Muscle of back (tissue), 11 donors: ENCODE results near the gene RAPGEF3. TPM values are rescaled to one million over a fixed set of nuclear protein-coding genes. Genes with fewer than 3 reads are reported as not detected.

Experiments used
- DNase-seq, 3 donors: peaks; one replicate each; pipeline versions ENCODE4 v3.0.0 to v3.0.0-alpha.2; 2013
- polyA plus RNA-seq, 10 donors: library from polyadenylated mRNA; unstranded; fragments of 120-200 nt; gene quantifications; one replicate each; pipeline ENCODE4 v1.2.1, GENCODE V29; 2013; ENCODE audit not compliant: insufficient read length in 10 of 10

Gene RAPGEF3
- polyA plus RNA-seq, 10 donors = 6.8 to 18.9 (median 9.7) TPM

DNA sequence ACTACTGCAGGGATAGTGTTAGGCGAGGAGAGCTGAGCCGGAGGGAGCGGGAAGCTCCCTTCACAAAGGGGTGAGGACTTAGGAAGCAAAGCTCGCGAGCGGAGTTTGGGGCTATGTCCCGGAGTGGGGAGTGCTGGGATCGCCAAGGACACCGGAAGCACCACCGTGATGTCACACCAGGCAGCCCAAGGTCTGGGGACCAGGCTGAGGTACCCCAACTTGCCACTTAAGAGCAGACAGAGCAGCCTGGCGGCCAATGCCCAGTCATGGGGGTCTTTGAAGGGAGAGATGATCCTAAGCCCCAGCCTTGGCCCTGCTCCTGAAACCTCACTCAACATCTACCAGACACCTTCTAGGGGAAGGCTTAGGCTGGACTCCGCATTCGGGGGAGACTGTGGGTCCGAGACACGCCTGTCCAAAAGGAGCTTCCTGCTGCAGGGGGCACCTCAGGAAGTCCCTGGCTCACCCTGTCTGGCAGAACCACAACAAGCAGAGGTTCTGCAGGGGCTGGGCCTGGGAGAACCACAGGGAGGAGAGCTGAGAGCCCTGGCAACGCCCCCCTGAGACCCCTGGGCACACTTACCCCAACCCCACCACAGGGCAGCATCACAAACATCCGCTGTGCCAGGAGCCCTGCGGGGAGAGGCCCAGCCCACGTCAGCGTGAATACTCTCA is 32.1 kb upstream of the RAPGEF3 start:
- no peak for DNase-seq

DNA sequence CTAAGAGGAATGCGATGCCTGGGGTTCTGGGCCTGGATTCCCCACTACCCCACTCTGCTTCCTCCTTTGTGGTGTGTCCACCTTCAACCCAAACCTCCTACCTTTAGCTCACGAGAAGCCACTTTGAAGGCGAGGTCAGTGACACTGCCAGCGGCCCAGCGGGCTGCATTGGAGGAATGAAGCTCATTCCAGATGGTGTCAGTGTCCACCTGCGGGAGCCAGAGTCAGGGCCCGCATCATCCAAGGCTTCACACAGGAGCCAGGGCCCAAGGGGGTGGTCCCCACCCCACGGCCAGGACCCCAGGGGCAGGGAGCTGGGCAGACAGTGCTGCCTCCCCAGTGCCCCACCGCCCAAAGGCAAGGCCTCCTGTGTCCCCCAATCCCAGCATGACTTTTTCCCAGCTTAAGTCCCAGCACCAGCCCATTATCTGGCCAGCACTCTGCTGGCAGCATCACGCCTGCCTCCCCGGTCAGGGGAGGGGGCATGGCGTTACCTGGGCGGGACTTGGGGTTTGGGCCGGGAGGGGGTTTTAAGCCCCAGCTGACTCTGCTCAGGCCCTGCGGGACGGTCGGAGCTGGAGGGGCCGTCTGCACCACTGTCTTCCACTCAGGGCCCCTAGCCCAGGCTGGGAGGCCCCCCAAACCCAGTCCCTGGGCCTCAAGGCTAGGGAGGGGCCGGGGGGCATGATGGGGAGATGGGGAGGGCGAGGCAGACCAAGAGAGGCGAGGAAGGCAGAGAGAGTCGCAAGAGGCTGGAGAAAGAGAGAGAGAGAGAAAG is 31.2 kb upstream of the RAPGEF3 start:
- DNase-seq = no peak

DNA sequence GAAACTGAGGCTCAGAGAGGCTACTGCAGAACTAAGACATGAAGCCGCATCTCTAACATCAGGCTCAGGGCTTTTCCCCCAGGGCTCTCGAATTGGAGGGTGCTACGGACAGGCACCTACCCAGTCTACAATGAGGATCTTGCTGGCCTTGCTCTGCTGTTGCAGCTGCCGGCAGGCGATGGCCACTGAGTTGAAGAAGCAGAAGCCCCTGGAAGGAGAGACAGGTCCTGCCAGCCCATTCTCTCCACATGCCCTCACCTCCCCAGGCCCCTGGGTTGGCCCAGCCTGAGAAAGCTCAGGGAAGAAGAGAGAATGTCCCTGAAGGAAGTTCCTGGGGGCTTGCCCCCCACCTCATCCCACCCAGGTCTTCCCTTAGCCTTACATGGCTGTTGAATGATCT is 30.5 kb upstream of the RAPGEF3 start:
- DNase-seq = no peak

DNA sequence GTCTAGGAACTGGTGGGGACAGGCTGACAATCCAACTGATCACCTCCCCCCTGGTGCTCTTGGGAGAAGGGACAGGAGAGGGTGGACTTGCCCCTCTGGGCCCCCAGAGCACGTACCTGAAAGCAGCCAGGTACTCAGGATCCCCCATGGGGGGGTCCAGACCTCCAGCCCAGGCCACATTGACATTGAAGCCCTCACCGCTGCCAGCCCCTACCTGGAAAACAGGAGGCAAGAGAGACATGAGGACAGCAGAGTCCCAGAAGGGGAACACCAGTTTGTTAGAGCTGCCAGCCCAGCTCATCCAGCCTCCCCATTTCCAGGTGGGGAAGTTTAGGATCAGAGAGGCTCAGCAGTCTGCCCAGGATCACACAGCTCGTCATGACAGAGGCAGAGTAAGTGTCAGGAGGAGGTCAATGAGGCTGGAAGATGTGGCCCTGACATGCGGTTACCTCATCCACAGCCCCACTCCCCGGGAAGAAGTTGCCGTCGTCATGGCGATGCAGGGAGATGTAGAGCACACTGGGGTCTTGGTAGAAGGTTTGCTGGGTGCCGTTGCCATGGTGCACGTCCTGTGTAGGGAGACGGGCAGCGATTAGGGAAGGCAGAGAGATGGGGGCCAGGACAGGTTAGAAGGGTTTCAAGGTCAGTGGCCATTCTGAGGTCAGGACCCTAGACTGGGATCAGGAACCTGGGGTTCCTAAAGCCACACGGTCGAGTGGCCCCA is 29.1 kb upstream of the RAPGEF3 start:
- no peak for DNase-seq

DNA sequence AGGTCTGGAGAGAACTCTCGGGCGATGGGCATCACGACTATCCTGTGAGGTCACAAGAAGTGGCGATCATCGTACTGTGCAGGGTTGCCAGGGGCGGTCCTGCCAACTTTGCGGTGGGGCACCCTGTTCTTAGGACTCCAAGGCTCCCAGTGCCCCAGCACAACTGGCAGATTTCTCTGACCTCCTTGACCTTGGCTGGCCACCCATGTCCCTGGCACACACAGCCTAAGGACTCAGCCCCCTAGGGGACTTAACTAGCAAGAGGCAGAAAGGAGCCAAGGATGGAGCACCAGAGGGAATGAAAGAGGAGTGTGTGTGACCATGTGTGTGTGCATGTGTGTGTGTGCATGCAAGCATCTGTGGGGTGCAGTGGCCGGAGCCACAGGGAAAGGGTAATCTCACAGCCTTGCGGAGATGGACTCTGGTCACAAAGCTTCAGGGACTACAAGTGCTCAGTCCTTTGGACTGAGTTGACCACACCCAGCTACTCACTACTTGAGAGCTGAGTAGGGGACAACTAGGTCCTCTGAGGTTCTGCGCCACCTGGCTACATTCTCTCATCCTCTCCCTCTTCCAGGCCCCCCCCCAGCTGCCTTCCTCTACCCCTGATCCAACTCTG is 28.1 kb upstream of the RAPGEF3 start:
- DNase-seq = no peak

DNA sequence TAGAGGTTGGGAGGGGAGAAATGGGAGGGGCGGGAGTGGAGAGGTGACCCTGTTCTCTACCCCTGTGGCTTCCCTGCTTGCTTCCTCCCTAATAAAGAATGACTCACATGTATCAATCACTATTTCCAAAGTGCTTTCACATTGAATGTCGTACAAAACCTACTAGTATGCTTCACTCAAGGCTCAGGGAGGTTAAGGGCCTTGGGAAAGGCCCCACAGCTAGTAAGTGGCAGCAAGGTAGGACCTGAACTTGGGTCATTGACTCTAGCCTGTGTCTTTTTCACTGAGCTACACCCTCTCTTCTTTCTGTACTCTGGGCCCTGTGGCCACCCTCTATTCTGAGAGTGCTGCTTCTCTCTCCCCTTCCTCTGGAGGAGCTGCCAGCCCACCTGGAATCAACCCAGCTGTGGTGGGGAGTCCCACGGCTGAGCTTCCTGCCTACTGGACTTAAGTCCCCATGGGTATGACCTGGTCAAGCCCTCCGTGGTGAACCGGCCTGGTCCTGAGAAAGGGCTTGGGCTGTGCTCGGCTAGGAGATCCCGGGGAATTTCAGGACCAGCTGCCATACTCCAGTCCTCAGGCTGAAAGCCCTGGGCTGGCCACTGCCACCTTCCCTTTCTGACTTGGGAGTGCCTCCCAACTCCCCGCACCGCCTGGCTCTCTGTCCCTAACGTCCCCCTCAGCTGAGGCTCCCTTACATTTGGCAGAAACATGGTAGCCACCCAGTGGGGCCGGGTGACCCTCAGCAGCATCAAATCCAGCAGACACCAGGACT is 27.4 kb upstream of the RAPGEF3 start:
- DNase-seq = no peak

DNA sequence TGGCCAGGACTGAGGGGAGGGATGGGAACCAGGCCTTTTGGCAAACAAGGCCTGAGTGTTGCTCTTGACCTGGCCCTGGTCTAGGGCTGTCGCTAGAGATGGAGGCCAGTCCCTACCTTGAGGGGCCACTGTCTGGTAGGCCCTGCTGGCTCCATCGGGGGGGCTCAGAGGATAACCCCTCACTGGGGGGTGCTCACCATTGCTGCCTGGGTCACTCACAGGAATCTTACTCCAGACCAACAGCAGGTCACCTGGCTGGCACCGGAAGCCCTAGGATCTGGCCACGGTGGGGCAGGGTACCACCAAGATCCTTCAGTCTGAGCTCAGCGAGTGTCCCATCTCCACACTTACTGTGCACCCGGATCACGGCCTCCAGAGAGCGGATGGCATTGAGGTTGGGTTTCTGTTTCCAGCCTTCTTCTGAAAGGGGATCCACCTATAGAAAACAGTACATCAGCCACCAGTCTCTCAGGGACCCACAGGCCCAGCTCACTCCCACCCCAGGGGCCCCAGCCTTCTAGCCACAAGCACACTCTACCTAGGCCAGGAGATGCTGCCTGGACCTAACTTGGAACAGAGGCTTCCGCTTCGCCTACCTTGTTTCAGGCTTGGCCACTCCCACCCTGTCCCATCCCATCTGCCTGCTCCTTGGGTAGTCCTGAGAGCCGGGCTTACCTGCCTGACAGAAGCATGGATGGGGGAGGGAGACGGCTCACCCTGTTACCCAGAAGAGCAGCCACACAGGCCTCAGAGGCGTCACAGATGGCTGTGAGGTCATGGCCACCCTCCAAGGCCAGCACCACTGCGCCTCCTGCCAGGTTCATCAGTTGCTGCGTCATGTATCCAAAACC is 26.6 kb upstream of the RAPGEF3 start:
- DNase-seq = no peak

DNA sequence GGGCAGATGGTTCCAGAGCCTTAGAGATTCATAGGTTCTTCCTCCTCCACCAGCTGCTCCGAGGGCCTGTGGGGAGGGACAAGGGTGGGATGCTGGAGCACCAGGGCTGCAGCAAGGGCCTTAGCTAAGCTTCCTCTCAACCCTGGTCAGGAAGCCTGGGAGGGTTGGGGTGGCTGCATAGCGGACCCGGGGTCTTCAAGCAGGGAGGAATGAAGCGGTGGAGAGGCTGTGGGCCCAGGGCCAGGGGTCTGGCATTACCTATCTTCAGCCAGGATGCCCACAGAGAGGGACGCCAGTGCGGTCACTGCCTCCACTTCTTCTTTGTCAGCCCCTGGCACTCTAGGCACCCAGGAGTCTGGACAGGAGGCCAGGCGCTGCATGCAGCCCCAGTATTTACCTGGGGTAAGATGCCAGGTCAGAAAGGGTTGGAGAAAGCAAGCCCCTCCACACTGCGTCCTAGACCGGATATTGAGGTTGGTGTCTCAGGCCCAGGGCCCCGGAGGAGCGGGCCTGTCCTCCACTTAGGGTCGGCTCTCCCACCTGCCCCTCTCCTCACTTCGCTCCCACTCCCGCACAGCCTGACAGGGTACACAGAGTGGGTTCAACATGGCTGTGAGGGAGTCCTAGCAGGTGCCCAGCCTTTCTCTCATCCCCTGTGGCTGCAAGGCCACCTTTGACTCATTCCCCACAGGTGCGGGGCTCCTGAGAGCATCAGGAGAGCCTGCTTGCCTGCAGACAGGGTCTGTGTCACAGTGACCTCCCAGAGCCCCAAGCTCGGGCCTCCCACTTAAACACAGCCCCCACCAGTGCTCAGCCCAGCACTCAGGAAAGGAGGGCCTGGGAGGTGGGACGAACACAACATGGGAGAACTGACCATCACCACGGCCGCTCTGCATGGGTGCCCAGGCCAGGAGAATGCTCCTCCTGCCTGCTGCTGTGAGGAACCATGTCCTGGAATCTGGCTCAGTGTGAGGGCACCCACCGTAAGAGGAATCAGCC is 25.4 kb upstream of the RAPGEF3 start:
- no peak for DNase-seq

DNA sequence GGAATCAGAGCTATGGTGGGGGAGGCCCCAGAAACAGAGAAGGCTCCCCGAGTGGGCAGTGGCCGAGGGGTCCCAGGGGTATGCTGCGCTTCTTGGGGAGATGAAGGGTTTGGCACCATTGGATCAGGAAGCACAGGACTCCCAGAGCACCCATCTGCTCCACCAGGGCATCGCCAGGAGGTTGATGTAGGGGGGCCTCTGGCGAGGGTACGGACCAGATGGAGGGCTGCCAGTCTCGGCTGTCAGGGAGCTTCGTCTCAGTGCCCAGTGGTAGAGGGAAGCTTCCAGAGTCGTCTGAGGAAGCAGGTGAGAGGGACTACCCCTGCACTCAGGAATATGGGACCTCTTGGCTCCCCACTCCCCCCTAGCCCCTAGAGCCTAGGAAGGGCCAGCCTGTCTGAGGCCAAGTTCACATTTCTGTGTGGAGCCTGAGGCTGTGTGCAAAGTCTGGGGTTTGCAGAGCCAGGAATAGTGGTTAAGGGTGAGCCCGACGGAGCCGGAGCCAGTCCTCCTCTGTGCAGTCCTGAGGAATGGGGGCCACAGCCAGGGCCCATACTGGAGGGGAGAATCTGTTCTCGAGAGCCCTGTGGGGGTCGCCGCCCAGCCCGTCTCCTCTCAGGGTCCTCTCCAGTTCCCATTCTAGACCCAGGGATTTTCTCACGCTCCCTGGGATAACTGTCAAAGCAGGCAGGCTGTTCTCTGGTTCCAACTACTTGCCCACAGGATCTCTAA is 24.5 kb upstream of the RAPGEF3 start:
- DNase-seq = no peak

DNA sequence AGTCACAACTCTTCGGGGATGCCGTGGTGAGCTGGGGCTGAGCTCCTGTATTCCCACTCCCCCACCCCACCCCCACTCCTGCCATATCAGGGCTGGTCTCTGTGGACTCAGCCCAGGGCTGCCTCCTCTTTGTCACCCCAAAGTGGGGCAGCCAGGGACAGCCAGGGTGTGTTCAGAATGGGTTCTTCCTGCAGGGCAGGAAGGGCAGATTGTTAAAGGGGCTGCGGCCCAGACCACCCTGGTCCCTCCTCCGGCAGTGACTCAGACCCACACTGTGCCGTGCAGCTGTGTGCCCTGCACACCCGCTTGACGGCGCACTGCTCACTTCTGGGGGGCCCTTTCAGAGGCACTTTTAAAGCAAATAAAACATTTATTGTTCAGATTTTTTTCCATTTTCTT is 23.7 kb upstream of the RAPGEF3 start:
- DNase-seq = no peak

DNA sequence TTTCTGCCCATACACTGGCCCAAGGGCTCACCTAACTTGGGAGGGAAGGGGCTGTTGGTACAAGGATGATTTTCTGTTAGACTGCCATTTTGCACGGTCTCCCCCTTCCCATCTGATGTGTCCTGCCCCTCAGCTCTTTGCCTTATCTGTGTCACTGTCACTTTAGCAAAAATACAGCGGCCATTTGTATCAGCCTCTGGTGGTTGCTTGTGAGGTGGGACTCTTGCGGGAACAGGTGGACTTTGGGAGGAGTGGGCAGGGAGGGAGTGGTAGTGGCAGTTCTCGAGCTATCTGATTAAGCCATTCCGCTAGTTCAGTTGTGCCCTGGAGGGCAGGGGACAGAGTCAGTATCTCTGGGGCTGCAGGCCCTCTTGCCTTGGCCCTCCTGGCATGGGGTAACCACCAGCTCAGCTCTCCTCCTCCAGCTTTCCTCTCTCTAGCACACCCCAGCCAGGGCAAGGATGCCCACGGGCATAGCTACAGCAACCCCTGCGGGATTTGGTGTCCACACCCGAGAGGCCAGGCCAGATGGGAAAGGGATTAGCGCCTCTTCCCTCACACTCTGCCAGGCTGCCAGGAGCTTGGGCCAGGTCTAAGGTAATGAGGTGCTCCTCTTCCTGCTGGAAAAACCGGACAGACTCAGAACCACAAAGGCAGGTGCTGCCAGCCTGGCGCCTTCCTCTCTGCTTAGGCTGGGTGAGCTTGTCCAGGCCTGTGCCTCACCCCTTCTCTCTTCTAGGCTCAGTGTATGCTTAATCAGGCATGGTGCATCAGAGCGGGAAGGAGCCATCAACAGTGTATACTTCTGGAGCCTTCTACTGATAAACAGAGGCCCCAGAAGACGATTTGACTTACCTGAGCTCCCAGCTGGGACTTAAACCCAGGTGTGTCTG is 23.0 kb upstream of the RAPGEF3 start:
- DNase-seq = no peak

DNA sequence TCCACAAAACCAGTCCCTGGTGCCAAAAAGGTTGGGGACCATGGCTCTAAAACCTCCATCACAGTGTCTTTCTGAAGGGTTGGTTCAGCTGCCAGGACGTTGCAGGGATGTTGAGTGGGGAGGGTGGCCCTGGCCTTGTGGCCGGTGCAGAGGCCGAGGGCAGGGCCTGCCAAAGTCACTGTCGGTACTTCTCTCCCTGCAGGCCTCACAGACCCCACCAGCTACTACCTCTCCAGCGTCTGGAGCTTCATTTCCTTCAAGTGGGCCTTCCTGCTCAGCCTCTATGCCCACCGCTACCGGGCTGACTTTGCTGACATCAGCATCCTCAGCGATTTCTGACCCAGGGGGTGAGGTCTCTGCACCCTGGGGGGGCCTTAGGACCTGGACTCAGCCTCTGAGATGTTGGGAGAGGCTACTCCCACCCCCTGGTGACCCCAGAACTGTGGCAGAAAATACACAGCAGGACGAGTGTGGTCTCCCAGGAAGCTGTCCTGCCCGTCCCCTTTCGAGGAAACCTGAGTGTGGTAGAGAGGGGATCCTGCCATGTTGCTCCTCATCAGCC is 21.3 kb upstream of the RAPGEF3 start:
- DNase-seq = peak in 1 of 3 donors; percentile 48

DNA sequence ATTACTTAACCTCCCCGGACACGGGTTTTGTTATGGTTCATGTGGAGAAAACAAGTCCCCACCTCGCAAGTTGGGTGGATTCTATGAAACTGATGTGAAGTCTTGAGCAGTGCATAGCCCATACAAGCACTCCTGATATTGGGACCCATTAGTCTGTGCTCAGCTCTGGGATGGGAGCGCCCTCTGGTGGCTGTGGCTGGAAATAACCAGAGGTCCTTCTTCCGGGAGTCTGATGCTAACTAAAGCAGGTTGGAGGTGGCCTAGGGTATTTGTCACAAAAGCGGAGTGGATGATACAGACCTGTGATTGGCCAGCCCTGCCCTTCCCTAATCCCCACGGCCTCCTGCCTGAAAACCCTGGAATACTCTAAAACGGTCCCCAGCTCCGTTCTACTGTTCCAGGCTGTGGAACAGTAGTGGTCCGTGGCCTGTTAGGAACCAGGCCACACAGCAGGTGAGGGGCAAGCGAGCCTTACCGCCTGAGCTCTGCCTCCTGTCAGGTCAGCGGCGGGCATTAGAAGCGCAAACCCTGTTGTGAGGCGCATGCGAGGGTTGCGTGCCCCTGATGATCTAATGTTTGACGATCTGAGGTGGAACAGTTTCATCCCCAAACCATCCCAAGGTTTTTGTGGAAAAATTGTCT is 20.7 kb upstream of the RAPGEF3 start:
- DNase-seq = peak; percentile 83 to 92 (median 92)

DNA sequence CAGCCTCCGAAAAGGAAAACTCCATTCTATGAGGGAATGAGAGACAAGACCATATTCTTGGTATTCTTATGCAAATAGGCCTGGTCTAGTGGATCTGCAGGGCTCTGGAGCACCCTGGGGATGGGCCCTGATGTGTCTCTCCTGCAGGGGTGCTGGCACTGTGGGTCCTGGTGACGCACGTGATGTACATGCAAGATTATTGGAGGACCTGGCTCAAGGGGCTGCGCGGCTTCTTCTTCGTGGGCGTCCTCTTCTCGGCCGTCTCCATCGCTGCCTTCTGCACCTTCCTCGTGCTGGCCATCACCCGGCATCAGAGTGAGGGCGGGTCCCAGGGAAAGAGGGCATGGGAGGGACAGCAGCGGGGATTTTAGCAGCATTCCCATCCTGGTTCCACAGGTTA is 20.2 kb upstream of the RAPGEF3 start:
- DNase-seq = peak in 1 of 3 donors; percentile 34

DNA sequence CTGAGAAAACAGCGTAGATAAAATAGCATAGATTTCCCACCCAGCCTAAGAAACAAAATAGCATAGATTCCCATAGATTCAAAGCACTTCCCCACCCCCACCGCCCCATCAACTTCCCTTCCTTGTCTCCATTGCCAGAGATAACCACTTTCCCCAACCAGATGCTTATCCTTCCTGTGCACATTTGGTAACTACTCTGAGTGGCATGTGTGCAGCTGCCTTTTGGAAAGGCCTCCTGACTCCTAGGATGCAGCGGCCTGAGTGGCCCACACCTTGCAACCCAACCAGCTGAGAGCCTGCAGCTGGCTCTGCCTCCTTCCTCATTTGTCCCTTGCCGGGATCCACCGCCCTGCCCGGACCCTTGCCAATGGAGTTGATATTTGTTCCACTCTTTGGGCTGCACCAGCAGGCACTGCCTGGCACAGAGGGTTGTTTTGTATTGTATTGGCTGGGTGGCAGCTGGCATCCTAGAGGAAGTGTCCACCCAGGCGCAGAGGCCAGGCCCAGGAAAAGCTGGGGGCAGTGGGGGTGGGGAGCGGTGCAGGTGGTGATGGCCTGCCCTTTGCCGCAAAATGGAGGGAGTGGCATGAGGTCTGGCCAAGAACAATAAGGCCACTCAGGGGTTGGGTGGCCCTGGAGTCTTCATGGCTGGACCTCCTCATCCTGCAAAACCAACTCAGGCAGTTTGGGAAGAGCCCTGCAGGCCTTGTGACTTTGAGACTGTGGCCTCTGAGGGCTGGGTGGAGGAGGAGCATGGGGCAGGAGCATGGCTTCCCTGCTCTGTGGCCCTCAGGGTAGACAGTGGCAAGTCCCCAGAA is 19.3 kb upstream of the RAPGEF3 start:
- DNase-seq = peak in 1 of 3 donors; percentile 45

DNA sequence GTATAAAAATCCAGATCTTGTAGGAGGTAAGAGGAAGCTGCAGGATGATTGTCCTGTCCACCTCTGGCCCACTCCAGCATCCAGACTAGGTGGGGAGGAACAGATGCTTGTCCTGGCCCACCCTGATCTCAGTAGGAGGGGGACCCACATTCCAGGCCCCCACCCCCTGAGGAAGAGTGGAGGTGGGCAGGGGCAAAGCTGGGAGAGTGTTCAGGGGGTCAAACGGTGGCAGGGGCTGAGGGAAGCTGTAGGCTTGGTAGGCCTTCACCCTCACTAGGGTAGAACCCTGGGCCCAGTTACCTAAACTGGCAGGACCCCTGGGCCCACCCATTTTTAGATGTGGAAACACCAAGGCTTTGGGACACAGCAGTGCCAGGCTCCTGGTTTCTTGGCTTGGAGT is 18.5 kb upstream of the RAPGEF3 start:
- DNase-seq = no peak
